Mesenteric fat pad (tissue), 1 donor: ENCODE data around the gene TRIP10. TPM values are rescaled to one million over a fixed set of nuclear protein-coding genes. Genes with fewer than 3 reads are reported as not detected.
"Not testable (repeated sequence)": the region's sequence is repeated elsewhere in the genome, so short reads cannot be mapped to it uniquely, and the experiment has no call there.

ENCODE experiments used
- DNase-seq: peaks from one replicate; pipeline ENCODE4 v3.0.0-alpha.2; 2020; ENCODE audit warnings: low spot score
- long read RNA-seq: library from polyadenylated mRNA; unstranded; transcript quantifications from one replicate; pipeline ENCODE4 v2.0.0, GENCODE V29; 2020
- total RNA-seq: library from RNA; stranded (reverse); fragmentation: NEBNext Ultra II Directional; extraction: Animal tissue kit (Norgen Biotek cat#: 25700); gene quantifications from one replicate; pipeline ENCODE4 v1.2.1, GENCODE V29; 2021
- donor health status: DM: yes; HTN: yes; CAD: no.

The TRIP10 gene
- 88.3 TPM for total RNA-seq
- long read RNA-seq, transcript TRIP10-208 (14 exons, 1,920 nt) = minor isoform, 6 of 168 reads
- long read RNA-seq, transcript TRIP10-202 (14 exons, 2,035 nt) = major isoform, 133 of 168 reads
- long read RNA-seq, partial matches to known transcripts = 18 of 168 reads
- long read RNA-seq, other reads (novel, unspliced or antisense) = 11 of 168 reads

GRCh38 chr19:6739390-6739882 lies at the start of gene TRIP10:
TRIP10 (plus strand) TSS chr19:6739680; CDS start chr19:6739762, 82 bp downstream.
- DNase-seq = no peak

DNA sequence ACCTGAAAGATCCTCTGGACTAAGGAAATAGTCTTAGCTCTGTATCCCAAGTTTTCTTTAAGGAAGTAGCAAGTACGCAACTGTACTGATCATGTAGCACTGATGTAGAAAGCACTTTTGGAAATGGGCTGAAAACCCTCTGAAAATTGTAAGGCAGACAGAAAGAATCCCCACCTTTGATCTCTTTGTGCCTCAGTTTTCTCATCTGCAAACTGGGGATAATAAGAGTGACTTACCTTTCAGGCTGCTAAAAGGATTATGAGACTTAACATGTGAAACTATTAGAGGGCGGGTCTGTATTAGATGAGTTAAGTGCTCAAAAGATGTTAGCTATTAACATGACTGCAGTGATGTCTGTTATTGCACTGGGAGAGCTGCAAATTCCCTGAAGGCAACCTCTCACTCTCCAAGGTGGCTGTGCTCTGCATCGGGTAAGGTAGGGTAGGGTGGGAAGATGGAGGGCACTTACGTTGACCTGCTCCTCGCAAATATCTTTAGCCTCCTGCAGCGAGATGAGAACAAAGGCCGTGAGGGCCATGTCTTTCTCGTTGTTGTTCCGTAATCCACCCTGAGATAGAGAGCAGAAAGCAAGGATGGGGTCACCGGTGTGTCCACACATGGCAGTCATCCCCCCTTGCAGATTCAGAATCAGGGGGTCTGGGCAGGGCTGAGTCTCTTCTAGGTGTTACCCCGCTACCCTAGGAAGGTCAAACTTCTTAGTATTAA lies 49.2 kb upstream of the TRIP10 start:
- no peak for DNase-seq

- DNase-seq = no peak
Measured at GRCh38 chr19:6691342-6691741, 48.1 kb upstream of the TRIP10 start.

GRCh38 chr19:6692027-6692426 lies 47.5 kb upstream of the TRIP10 start:
- DNase-seq = no peak

DNA sequence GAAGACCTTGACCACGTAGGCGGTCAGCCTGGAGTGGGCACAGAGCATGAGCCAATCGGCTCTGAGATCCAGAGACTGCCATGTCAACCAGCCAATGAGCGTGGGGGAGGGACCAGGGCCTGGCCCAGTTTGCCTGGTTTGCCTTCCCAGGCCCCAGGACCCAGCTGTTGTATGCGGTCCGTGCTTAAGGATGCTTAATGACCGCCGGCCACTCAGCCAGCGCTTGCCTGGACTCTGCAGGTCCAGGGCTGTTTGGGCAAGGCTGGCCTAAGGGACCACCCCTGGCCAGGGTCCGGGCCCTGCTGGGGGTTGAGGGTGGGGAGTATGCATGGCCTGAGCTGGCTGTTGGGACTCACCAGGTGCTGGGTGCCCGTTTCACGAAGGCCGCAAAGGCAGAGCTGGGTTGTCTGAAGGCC lies 46.4 kb upstream of the TRIP10 start:
- DNase-seq = no peak

- no peak for DNase-seq
Measured at GRCh38 chr19:6693681-6694080, 45.8 kb upstream of the TRIP10 start.

DNA sequence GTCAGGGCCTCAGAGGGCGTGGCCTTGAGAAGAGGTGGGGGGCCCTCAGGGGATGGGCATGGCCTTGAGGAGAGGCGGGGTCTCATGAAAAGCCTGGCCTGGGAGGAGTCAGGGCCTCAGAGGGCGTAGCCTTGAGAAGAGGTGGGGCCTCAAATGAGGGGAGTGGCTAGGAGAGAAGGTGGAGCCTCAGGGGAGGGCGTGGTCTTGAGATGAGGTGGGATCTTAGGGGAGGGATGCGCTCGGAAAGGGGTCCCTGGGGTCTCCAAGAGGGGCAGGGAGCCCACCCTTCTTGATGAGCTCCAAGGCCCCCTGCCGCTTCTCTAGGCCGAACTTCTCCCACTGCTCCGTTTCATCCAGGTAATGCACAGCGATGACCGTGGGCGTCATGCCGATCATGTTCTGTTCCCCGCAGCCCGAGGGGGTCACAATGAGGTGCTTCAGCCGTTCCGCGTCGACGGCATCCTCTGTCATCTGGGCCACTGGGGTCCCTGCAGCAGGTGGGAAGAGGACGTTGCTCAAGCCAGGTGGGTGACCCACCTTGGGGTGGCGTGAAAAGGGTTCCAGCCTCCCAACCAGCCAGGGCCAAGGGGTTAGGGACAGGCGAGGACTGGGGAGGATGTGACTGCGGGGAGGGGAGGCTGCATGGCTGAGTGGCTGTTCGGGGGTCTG lies 45.2 kb upstream of the TRIP10 start:
- no peak for DNase-seq

DNA sequence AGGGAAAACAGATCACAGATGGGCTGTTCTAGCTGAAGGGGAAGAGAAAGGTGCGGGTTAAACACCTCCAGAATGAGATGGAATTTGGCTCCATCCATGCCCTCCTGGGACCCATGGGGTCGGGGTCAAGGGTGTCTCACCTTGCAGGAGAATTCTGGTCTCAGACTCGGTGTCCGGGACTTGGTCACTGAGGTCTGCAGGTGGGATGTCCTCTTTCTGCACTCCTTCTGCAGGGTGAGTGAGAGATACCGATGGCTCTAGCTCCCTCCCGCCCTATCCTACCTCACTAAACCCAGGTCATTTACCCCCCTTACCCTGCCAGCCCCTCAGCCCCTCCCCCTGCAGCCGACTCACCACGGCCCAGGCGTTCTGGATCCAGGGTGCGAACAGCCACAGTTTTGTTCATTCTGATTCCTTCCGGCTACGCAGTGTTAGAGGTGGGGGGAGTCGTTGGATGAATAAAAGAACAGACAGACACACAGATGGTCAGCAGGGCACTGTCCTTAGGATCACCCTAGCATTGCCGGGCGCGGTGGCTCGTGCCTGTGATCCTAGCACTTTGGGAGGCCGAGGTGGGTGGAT lies 43.1 kb upstream of the TRIP10 start:
- no peak for DNase-seq

GRCh38 chr19:6697291-6697690 lies 42.2 kb upstream of the TRIP10 start:
- no peak for DNase-seq

DNA sequence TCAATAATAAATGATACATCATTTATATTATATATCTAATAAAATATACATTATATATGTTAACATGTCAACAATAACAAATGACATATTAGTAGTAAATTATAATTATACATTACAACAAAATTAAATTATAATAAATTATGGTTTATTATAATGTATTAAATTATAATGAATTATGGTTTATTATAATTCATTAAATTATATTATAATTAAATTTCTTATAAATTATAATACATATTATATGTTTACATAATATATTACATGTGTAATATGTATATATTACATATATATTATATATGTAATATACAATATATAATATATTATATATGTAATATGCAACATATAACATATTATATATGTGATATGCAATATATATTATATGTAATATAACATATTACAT lies 39.5 kb upstream of the TRIP10 start:
- no peak for DNase-seq

- DNase-seq = no peak
Measured at GRCh38 chr19:6700586-6701316, 38.7 kb upstream of the TRIP10 start.

DNA sequence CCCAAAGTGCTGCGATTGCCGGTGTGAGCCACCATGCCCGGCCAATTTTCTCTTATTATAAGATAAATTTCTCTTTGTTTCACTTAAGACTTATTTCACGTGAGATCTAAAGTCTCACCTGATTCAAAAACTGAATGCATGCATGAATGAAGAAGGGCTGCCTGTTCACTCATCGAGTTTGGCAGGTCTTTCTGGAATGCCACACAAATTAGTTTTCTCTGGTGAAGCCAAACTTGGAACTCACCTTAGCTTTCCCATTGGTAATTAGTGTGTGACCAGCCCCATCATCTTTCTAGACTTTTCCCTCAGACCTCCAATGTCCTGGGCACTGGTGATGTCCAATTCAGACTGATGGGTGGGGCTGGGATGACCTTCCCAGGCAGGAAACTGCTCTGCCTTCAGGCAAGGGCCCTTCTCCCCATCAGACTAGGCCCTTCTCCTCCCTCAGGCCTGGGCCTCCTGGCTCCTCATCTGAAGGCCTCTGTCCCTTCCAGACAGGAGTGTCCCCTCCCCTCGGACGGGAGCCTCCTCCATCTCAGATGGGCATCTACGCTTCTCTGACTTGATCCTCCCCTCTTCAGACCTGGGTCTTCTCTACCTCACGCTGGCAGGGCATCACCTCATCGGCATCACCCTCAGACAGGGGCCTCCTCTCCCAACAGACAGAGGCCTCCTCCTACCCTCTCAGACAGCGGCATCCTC lies 33.4 kb upstream of the TRIP10 start:
- no peak for DNase-seq

- no peak for DNase-seq
Measured at GRCh38 chr19:6706633-6706958, 32.9 kb upstream of the TRIP10 start.

- no peak for DNase-seq
Measured at GRCh38 chr19:6707011-6707657, 32.3 kb upstream of the TRIP10 start.

DNA sequence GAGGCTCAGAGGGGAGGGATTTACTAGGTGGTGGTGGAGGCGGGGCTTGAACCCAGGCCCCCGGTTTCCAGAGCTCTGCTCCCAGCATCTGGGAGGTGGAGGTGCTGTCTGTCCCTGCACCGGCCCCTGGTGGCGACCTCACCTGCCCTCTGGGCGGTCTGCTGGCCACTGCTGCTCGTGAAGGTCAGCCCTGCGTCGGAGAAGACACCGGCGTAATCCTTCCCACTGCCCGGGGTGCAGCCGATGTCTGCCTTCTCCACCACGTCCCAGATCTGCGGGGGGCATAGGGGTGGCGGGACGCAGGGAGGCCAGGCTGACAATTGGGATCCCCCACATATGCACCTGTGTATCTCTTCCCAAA lies 31.8 kb upstream of the TRIP10 start:
- no peak for DNase-seq

DNA sequence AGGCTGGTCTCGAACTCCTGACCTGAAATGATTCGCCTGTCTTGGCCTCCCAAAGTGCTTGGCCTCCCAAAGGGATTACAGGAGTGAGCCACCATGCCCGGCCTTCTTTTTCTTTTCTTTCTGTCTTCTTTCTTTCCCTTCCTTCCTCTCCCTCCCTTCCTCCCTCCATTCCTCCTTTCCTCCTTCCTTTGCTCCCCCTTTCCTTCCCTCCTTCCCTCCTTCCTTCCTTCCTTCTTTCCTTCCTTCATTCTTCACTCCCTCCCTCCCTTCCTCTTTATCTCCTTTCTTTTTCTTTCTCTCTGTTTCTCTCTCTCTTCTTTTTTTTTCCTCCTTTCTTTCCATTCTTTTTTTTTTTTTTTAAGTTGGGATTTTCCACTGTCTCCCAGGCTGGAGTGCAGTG lies 31.1 kb upstream of the TRIP10 start:
- no peak for DNase-seq

DNA sequence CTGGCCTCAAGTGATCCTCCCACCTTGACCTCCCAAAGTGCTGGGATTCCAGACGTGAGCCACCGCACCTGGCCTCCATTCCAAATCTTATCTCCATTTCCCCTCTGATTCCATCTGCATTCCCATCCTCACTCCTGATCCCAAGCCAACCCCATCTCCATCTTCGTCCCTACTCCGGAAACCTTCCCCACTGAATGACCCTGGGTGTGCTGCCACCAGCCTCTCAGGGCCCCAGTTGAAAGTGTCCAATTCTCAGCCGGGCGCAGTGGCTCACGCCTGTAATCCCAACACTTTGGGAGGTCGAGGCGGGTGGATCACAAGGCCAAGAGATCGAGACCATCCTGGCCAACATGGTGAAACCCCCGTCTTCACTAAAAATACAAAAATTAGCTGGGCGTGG lies 30.6 kb upstream of the TRIP10 start:
- DNase-seq = not testable (repeated sequence)

GRCh38 chr19:6709549-6709948 lies 29.9 kb upstream of the TRIP10 start:
- DNase-seq = no peak

- DNase-seq = no peak
Measured at GRCh38 chr19:6710273-6711077, 29.0 kb upstream of the TRIP10 start.

DNA sequence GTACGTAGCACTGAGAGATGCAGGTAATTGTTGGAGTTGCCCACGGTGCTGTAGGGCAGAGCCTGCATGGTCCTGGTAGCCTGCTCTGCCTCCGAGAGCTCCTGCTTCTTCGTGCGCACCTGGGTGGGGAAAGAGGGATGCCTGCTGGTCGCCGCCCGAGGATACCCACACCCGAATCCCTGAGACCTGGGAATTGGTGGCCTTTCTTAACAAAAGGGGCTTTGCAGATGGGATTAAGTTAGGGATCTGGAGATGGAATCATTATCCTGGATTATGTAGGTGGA lies 28.5 kb upstream of the TRIP10 start:
- DNase-seq = no peak
